NCI-H2081 treated with DMSO at 0.1 percent for 48 hours (cell line): Measurements from ENCODE around the gene C1orf159.
"Not testable (repeated sequence)": the region's sequence is repeated elsewhere in the genome, so short reads cannot be mapped to it uniquely, and the experiment has no call there.

Source experiments
- DNase-seq: peaks from one replicate; lab custom pipeline; 2025; lab: John Stamatoyannopoulos, UW

Gene C1orf159

GRCh38 chr1:1081311-1082238 is 34.3 kb downstream of the C1orf159 start:
- no peak for DNase-seq

GRCh38 chr1:1080951-1081310 is 35.0 kb downstream of the C1orf159 start:
- no peak for DNase-seq

GRCh38 chr1:1080122-1080757 is 35.6 kb downstream of the C1orf159 start:
- no peak for DNase-seq

GRCh38 chr1:1079408-1080121 is 36.3 kb downstream of the C1orf159 start:
- DNase-seq, result no peak

GRCh38 chr1:1077396-1077795 is 38.5 kb downstream of the C1orf159 start:
- not testable (repeated sequence) for DNase-seq

- no peak for DNase-seq
Observed at GRCh38 chr1:1075148-1075935, 40.5 kb downstream of the C1orf159 start.

- DNase-seq, result no peak
Observed at GRCh38 chr1:1074631-1075147, 41.2 kb downstream of the C1orf159 start.

- no peak for DNase-seq
Observed at GRCh38 chr1:1073743-1074587, 41.9 kb downstream of the C1orf159 start, which contains the start of gene RNF223. Gene RNF223, minus strand, starts transcription at chr1:1074306. Its CDS starts 1,740 bp downstream, at chr1:1072566.

GRCh38 chr1:1072849-1073742 is 42.8 kb downstream of the C1orf159 start:
- no peak for DNase-seq

- DNase-seq, result no peak
Observed at GRCh38 chr1:1072299-1072848, 43.5 kb downstream of the C1orf159 start.

GRCh38 chr1:1071486-1072298 is 44.2 kb downstream of the C1orf159 start:
- no peak for DNase-seq

GRCh38 chr1:1069711-1070676 is 45.9 kb downstream of the C1orf159 start:
- DNase-seq, result no peak

- no peak for DNase-seq
Observed at GRCh38 chr1:1069056-1069710, 46.7 kb downstream of the C1orf159 start.

- no peak for DNase-seq
Observed at GRCh38 chr1:1068517-1069055, 47.3 kb downstream of the C1orf159 start.

GRCh38 chr1:1067860-1068516 is 47.9 kb downstream of the C1orf159 start:
- no peak for DNase-seq
